HG02870 (cell line): Measurements from ENCODE around the gene CLIC5.

Experiments
- ATAC-seq: cut with Tn5 transposase; IDR thresholded peaks from one replicate; pipeline ENCODE4 v1.9.1; 2021; ENCODE audit warnings: mild to moderate bottlenecking, moderate library complexity; ENCODE audit not compliant: unreplicated experiment

The CLIC5 gene

DNA sequence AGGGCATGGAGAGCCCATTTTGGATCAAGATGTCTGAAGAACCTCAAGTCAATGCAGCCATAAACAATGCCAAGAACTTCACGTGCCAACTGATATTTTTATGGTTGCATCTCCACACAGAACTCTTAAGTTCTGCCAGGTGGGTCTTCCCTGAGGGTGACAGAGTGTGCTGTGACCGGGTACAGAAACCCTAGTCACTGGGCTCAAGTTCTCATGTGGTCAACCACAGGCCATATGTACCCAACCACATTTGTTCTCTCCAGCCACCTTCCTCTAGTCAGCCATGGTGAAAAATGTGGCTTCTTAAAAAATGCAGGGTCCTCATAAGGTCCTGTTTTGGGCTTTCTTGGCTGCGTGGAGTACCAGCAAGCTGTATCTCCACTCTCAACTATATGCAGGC lies 48.9 kb downstream of the CLIC5 start:
- no peak for ATAC-seq

DNA sequence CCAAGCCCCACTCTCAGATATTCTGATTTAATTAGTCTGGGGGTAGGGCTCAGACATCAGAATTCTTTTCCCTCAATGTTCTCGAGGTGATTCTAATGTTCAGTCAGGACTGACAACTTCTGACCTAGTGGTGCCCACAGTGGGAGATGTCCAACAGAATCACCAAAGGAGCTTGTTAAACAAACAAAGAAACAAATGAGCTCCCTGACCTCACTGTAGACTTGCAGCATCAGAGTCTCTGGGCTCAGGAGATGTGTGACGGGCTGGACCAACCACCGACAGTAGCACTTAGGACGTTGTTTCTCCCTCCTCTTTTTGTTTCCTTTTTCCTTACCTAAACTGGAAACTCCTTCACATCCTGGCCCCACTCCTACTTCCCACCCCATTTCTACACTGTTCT lies 49.3 kb downstream of the CLIC5 start:
- no peak for ATAC-seq

DNA sequence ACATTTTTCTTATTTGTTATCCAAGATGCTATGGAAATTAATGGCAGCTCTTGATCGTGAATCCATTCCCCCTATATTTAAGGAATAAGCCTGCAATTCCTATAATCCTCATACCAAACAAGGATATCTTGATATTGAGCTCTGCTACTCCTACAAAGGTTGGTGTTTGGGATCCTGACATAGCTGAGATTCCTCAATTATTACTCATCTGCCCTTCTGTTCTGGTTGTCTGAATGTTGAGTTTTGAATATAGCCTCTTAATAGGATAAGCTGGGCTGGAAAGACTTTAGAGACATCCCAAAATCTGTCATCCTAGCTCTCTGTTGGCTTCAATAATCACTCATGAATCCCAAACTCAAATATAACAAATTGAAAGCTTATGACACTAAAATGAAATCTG lies 49.9 kb downstream of the CLIC5 start:
- no peak for ATAC-seq

DNA sequence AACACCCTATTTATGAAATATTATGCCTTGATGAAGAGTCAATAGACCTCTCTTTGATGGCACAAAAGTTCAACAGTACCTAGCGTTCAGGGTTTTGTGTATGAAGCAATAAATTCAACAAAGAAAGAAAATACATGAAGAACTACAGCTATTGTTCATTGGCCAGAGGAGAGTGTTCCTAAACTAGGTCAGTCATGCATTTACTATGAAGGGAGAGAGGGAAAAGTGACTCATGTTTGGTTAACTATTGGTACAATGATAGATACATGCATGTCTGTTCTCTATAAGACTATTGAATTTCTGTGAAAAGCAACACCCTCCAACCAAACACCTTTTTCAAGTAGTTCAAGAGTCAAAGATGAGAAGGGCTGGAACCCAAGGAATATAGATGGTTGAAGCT lies 50.7 kb downstream of the CLIC5 start:
- ATAC-seq, result no peak

DNA sequence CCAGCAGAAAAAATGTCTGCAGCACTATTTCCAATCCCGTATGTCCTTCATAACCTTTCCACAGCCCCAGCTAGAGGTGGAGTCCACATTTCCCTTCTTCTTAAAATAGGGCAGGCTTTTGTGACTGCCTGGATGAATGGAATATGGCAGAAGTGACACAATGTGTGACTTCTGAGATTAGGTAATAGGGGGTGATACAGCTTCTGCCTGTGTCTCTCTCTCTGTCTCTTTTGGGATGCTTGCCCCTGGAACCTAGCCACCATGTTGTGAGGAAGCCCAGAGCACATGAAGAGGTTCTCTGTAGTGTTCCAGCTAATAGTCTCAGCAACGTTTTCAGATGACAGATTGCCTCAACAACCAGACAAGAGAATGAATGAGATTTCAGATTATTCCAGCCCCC lies 51.4 kb downstream of the CLIC5 start:
- no peak for ATAC-seq

DNA sequence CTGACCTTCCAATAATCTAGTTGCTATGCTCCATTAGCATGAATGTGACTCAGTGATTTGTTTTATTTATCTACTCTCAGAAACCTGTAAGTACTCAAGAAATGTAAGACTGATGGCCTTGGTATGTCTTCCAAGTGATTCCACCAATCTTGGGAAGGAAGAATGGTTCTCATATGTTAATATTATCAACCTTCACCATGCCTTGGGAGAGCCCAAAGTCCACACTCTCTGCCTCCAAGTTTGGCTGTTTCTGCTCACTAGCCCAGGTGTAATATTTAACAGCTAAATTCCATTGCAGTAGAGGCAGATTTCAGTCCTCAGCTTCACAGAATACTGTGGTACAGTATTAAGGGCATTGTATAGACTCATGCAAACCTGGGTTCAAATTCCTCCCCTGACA lies 51.8 kb downstream of the CLIC5 start:
- ATAC-seq, result no peak

DNA sequence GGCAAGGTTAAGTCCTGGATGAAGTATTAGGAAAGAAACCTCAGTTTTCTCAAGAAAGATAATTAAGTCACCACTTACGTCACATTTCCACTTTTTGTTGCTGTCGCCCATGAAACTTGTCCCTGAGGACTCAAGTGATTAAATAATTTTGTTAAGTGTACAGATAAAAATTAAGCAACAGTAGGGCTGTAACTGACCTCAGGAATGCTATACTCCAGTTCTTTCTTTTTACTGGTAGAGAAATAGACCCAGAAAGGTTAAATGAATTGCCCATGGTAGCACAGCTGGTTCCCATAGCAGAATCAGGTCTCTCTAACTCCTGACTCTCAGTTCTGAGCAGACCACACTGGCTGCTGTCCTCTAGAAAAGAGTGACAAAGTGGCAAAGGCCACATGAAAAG lies 54.5 kb downstream of the CLIC5 start:
- no peak for ATAC-seq

DNA sequence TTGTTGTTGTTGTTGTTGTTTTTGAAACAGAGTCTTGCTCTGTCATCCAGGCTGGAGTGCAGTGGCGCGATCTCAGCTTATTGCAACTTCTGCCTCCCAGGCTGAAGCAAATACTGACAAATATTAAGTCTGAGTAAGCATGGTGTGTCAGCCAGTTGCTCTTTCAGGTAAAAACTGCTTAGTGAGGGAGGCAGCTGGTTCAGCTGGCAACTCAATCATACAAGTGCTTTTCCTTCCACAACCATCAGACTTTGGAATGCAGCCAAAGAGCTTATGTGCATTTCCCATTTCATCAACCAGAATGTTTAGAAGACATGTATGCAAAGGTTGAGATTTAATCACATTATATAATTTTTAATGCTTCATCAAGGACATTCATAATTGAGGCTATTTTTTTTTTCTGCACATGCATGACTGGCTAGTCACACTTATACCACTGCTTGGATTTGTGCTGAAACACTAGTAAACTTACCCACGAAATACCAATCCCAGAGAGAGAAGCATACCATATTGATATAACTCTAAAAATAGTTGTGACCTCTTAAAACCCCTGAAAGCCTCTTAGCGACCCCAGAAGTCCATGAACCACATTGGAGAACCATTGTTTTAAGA lies 56.0 kb downstream of the CLIC5 start:
- ATAC-seq, result no peak

DNA sequence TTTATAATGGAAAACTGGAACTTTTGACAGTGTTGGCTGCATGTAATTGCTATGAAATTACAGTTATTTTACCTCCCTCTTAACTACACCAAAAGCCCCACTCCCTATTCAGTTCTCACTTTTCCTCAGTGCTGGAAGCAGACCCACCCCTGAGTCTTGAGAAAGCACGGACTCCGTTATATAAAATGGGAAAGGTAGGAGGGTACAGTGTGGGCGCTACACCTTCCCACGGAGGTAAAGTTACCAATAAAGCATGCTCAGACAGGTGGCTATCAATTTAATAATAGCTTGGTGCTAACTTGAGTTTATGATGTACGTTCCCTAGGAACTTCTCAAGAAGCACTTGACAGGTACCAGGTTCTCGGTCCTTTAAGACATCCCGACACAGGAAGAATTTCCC lies 59.0 kb downstream of the CLIC5 start:
- ATAC-seq, result no peak

DNA sequence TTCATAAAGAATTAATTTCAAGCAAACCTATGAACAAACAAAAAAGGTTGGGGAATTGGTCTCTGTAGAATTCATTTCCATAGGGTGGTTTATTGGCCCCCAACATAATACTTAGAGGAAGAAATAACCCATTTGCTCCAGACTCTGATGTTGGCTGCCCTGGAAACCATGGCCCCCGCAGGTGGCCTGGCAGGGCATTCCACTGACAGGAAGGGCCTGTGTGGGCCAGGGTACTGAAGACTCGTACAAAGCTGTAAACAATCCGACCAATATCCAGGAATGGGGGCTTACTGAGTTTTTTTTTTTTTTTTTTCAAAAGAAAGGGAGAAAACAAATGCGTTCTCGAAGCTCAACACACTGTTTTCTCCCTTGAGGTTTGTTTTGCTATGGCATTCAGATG lies 59.5 kb downstream of the CLIC5 start:
- ATAC-seq, result no peak

DNA sequence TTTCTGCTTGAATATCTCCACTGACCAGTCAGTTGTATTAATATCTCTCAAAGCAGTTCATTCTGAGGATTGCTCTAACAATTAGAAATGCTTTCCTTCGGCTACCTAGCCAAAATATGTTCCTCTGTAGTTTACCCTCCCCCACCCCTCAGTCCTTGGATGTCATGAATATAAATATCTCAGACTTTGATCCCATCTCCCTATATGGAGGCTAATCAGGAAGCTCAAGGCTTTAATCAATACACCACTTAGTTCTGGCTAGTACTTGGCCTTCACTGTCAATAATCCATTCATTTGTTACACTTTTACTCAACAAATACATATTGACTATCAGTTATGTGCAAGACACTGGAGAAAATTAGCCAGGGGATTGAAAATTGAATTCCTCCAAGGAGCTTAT lies 60.1 kb downstream of the CLIC5 start:
- no peak for ATAC-seq

DNA sequence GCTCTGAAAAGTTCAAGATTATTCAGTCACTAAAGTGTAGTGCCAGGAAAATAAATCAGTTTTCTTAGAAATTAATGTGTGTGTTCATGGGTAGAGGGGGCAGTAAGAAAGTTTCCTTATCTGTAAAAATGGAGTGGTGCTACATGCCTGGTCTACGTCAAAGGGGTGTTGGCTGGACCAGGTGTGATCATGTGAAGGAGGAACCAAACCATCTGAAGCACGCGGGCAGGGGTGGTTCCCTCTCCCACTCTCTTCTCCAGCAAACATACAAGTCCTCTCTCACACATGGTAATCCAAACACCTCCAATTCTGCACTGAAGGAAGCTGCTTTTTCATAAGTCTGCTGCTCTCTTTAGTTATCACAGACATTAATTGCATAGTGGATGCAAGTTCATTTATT lies 63.1 kb downstream of the CLIC5 start:
- ATAC-seq, result no peak

DNA sequence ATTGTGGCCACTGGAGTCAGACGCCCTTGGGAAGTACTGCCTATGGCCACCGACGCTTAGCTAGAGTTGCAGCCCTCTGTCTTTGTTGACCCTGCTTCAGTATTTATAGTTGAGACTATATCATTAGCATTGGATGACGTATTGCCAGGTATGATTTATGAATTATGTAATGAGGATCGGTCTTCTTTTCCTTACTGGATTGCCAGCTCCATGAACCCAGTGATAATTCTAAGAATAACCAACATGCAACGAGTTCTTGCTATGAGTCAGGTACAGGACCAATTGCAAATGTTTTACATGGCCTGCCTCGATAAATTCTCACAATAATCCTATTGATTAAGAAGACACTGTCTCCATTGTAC lies 63.5 kb downstream of the CLIC5 start:
- no peak for ATAC-seq

DNA sequence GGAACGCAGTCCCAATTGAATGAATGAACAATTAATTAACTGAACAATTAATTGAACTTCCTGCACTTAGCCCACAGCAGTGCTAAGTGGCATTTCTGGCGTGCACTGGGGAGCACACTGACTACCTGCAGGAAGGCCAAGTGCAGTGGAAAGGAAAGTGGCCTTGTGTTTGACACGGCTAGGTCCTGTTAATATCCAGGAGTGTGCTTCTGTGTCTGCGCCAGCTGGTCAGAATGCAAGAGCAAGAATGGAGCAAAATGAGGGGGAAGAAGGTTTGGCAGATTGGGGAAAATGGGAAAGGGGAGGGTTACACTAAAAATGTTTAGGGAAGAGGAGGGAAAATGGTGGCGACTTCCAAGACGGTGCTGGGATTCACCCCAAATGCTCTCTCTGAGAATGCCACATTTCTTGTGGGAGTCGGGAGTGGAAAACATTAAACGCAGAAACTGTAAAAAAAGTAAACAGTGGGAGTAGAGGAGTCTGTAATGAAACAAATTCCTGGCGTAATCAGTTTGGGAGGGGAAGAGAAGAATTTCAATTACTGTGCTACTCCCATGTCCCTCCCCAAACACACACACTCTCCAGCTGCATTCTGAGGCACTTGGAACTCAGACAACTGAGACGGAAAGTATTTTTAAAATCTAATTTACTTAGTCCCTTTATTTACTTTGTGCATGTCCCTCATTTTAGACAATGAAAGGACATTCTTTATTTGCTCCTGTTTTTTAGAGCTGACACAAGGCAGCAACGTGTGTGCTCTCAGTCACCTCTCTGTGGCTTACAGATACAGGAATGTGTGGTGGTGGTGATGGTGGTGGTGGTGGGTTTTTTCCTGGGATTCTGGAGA lies 64.1 kb downstream of the CLIC5 start:
- no peak for ATAC-seq

DNA sequence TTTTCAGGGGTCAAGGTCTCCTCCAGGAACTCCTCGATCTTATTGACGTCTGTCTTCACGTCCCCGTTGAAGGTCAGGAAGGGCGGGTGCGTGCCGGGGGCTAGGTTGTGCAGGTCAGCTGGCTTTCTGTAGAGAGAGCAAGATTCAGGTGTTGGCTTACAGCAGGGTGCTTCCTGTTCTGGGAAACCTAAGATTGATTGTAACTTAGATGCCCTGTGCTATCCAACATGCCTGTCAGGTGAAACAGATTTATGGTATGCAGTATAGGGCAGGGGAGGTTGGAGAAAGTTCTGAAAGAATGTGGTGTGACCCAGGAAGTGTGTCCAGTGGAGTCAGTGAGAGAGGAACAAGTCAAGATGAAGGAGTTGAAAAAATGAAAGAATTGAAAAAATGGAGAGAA lies 66.4 kb downstream of the CLIC5 start:
- ATAC-seq, result no peak

DNA sequence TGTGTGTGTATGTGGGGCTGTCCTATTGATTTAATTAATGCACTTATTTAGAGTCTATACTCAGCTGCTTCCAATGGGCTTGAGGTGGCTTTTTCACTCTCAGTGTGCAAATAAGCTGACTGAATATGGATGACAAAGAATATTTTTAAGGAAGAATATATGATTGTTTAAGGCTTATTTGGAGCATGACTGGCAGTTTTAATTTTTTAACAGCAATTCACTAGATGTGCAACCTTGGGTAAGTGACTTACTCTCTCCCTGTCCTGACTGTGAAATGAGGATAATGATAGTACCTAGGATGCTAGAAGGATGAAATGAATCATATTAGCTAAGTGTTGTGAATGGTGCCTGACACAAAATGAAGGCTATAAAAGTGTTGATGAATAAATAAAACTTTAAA lies 67.9 kb downstream of the CLIC5 start:
- ATAC-seq, result no peak

DNA sequence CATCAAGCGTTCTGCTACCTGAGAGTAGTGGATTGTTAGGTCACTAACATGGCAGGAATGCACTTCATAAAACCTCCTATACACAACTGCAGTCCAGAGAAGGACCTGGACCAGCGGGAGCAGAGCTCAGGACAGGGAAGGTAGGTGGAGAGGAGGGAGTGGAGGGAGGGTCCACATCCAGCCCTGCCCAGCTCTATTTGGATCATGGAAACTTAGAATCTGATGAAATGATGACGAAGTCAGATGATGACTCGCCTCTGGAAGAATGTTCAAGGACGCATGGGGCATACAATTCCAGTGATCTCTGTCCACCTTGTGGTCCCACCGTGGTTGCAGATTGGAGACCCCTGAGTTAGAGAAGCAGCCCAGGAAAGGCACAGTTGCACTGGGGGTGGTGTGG lies 68.8 kb downstream of the CLIC5 start:
- no peak for ATAC-seq

DNA sequence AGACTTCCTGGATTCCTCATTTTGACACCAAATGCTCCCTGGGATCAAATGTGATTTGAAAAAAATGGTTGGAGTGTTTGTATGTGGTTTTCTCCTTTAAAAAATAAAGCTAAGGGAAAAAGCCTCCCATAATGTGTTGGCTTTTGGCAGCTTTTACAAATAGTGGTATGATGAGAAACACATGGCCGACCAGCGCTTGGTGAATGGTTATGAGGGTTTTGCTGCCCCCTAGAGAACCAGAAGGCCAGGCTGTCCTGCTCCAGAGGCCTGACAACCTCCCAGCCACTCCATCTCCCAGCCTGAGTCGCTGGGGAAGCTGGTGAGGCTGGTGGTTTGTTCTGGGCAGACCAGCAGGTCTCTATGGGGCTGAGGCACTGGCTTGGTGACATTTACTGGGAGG lies 69.3 kb downstream of the CLIC5 start:
- no peak for ATAC-seq

DNA sequence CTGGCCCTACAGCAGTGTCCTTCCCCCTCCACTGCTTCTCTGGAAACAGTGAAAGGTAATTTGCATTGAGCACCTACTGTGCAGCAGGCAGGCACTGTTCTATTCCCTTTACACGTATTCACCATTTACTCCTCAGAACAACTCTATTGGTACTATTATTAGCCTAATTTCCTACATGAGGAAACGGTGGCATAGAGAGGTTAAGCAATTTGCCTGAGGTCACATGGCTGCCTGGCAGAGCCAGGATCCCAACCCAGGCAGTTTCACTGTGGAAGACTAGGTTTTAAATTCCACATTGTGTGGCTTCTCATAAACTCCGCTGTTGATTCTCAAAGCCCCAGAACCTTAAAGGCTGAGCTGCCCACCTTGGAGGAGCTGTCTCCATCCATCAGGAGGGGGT lies 72.7 kb downstream of the CLIC5 start:
- no peak for ATAC-seq

DNA sequence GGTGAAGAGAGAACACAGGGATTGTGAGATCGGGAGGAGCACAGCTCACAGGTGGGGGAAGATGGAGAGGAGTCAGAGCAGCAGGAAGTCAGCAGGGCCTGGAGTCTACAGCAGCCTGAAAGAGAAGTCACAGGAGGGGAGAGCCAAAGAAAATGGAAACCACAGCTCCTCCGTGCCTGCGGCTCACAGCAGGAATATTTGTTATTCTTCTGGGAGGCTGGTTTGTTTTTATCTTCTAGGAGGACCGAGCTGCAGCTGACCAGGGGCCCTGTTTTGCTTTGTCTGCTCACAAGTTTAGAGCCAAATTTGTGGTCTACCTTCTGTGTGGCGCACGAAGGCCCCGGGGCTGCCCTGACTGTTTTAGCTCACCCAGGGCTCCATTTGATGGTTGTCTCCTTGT lies 81.8 kb downstream of the CLIC5 start:
- no peak for ATAC-seq

DNA sequence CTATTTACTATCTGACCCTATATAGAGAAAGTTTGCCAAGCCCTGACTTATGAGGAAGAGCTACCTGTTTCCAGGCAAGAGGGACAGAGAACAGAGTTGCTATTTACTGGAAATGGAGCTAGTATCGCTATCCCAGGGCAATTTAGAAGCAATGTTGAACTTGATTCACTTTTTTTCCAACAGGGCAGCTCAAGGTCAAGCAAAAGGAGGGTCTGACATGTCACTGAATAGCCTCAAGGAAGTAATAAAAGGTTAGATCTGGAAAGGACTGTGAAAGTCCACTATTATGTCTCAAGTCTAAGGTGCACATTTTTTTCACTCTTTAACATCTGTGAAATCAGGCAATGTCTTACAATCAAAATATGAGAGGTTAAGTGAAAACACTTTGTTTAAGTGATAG lies 84.4 kb downstream of the CLIC5 start:
- ATAC-seq, result no peak

DNA sequence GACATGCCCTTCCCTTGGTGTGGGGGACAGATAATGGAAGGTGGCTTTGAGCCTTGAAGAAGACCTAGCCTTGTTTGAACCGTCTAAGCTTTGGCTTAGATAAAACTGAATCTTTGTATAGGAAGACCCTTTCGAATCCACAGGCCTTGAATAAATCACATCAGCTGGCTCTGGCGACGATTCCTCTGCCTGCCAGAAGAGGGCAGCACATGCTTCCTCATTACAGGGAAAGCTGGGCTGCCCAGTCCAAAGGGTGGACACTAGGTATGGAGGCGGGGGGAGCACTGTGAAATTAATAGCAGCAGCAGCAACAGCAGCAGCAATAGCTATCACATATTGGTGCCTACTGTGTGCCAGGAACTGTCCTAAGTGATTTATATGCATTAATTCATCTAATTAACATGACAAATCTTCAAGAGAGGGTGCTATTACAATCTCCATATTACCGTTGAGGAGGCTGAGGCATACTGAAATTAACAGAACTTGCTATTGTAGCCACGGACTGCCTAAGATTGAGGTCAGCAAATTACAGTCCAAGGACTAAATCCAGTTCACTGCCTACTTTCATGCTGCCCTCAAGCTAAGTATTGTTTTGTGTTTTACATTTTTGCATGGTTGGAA lies 85.1 kb downstream of the CLIC5 start:
- ATAC-seq, result no peak
